HepG2 (cell line): Measurements from ENCODE around the gene LDLRAD4. TPM values are rescaled to one million over a fixed set of nuclear protein-coding genes. Genes with fewer than 3 reads are reported as not detected.

Experiments
- ATF1 ChIP-seq: IDR thresholded peaks from 2 replicates; pipeline ENCODE4 v1.6.1; 2016; ENCODE audit warnings: mild to moderate bottlenecking, control low read depth
- EHMT2 ChIP-seq: fragments of 200-600 bp; sonication (generic); IDR thresholded peaks from 2 replicates; pipeline ENCODE4 v1.7.0; 2017; ENCODE audit warnings: antibody characterized with exemption, low read depth, low read length, borderline replicate concordance
- HOXD1 ChIP-seq: sonication (generic); formaldehyde crosslinking; IDR thresholded peaks from 2 replicates; pipeline ENCODE4 v1.5.0; 2020; ENCODE audit warnings: missing genetic modification reagents
- KLF12 ChIP-seq: sonication (generic); formaldehyde crosslinking; IDR thresholded peaks from 2 replicates; pipeline ENCODE4 v1.4.0; 2020; ENCODE audit warnings: missing genetic modification reagents, borderline replicate concordance
- MAZ ChIP-seq, 2 experiments: sonication (generic) in 1 of 2; formaldehyde crosslinking in 1 of 2; IDR thresholded peaks; 2 replicates each; pipeline versions ENCODE4 v1.5.0 to v1.6.1; 2012 to 2020; ENCODE audit warnings: low read depth in 2 of 2, mild to moderate bottlenecking in 2 of 2, borderline replicate concordance in 1 of 2, improper control_type of control experiment in 1 of 2, low read length in 1 of 2, missing genetic modification reagents in 1 of 2, moderate library complexity in 1 of 2
- MXD4 ChIP-seq: IDR thresholded peaks from 2 replicates; pipeline ENCODE4 v1.6.1; 2016; ENCODE audit warnings: mild to moderate bottlenecking, missing biosample characterization, missing genetic modification reagents
- NCOA1 ChIP-seq: sonication (generic); formaldehyde crosslinking; IDR thresholded peaks from 2 replicates; pipeline ENCODE4 v1.9.0; 2021; ENCODE audit warnings: missing genetic modification reagents
- ZBTB7B ChIP-seq: sonication (generic); formaldehyde crosslinking; IDR thresholded peaks from 2 replicates; pipeline ENCODE4 v1.4.0; 2020; ENCODE audit warnings: missing genetic modification reagents
- ZFP36L2 ChIP-seq: sonication (generic); formaldehyde crosslinking; IDR thresholded peaks from 2 replicates; pipeline ENCODE4 v1.4.0; 2020; ENCODE audit warnings: missing genetic modification reagents
- polyA plus RNA-seq, 8 experiments: library from polyadenylated mRNA; depleted of rRNA in 3 of 8; stranded (reverse) in 7 of 8; unstranded in 1 of 8; fragments of >200 nt; fragmentation: Illumina TruSeq in 4 of 8; extraction: Trizol in 4 of 8; gene quantifications; 2 replicates each; pipeline versions ENCODE4 v1.2.1 to v1.2.3, GENCODE V29; 2011 to 2016; ENCODE audit warnings: low read depth in 4 of 8, missing spikeins in 1 of 8, mixed read lengths in 1 of 8; ENCODE audit not compliant: insufficient read depth in 1 of 8
- total RNA-seq, 5 experiments: library from RNA; depleted of rRNA; stranded (reverse); fragments of >200 nt; fragmentation: Illumina TruSeq; extraction: Trizol; gene quantifications; 2 replicates each; pipeline ENCODE4 v1.2.3, GENCODE V29; 2016; ENCODE audit warnings: low read depth in 1 of 5
- TF ChIP-seq, protein P1 (sequence below): sonication (generic); formaldehyde crosslinking; IDR thresholded peaks from 2 replicates; pipeline ENCODE4 v1.5.1; 2020; ENCODE audit warnings: missing genetic modification reagents, mild to moderate bottlenecking, borderline replicate concordance
- TF ChIP-seq, protein P2 (sequence below): sonication (generic); formaldehyde crosslinking; IDR thresholded peaks from 2 replicates; pipeline ENCODE4 v1.4.0; 2020; ENCODE audit warnings: mild to moderate bottlenecking, missing genetic modification reagents
- TF ChIP-seq, protein P3 (sequence below): sonication (generic); formaldehyde crosslinking; IDR thresholded peaks from 2 replicates; pipeline ENCODE4 v1.4.0; 2020; ENCODE audit warnings: missing genetic modification reagents
- TF ChIP-seq, protein P4 (sequence below): sonication (generic); formaldehyde crosslinking; IDR thresholded peaks from 2 replicates; pipeline ENCODE4 v1.5.0; 2020; ENCODE audit warnings: missing genetic modification reagents
- TF ChIP-seq, protein P5 (sequence below): sonication (generic); formaldehyde crosslinking; IDR thresholded peaks from 2 replicates; pipeline ENCODE4 v1.4.0; 2020; ENCODE audit warnings: missing genetic modification reagents
- TF ChIP-seq, protein P6 (sequence below): conservative IDR thresholded peaks from 2 replicates; pipeline ENCODE4 v1.6.1; 2018; ENCODE audit warnings: missing genetic modification reagents
- TF ChIP-seq, protein P7 (sequence below): sonication (generic); formaldehyde crosslinking; IDR thresholded peaks from 2 replicates; pipeline ENCODE4 v1.4.0; 2020; ENCODE audit warnings: mild to moderate bottlenecking, missing genetic modification reagents
- TF ChIP-seq, protein P8 (sequence below): sonication (generic); formaldehyde crosslinking; IDR thresholded peaks from 2 replicates; pipeline ENCODE4 v1.4.0; 2020; ENCODE audit warnings: mild to moderate bottlenecking, missing genetic modification reagents

Gene LDLRAD4
- total and polyA plus RNA-seq, 2 of the 13 experiments (the other 11 are each of a cell fraction or from before 2014, with no cell fraction given) = 13.6 to 20.9 TPM

DNA sequence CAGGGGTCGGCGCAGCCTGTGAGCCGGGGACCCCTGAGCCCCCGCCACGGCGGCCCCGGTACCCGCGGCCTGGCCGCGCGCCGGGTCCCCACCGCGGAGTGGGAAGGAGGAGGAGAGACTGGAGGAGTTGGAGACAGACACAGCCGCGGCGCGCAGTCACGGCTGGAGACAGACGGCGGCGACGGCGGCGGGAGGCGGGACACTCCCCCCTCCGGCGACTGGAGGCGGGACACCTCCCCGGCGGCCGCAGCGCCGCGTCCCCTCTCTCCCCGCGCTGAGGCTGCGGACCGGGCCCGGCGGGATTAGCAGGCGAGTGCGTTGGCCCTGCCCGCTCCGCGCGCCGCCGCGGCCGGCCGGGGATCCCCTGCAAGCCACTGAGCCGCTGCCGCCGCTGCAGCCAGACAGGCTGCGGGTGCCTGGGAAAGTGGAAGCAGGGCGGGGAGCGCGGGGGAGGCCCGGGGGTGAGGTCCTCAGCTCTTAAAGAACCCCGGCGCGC is 1.0 kb upstream of the LDLRAD4 start (continued):
- TF ChIP-seq, protein P1, sequence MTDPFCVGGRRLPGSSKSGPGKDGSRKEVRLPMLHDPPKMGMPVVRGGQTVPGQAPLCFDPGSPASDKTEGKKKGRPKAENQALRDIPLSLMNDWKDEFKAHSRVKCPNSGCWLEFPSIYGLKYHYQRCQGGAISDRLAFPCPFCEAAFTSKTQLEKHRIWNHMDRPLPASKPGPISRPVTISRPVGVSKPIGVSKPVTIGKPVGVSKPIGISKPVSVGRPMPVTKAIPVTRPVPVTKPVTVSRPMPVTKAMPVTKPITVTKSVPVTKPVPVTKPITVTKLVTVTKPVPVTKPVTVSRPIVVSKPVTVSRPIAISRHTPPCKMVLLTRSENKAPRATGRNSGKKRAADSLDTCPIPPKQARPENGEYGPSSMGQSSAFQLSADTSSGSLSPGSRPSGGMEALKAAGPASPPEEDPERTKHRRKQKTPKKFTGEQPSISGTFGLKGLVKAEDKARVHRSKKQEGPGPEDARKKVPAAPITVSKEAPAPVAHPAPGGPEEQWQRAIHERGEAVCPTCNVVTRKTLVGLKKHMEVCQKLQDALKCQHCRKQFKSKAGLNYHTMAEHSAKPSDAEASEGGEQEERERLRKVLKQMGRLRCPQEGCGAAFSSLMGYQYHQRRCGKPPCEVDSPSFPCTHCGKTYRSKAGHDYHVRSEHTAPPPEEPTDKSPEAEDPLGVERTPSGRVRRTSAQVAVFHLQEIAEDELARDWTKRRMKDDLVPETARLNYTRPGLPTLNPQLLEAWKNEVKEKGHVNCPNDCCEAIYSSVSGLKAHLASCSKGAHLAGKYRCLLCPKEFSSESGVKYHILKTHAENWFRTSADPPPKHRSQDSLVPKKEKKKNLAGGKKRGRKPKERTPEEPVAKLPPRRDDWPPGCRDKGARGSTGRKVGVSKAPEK = no peak
- TF ChIP-seq, protein P2, sequence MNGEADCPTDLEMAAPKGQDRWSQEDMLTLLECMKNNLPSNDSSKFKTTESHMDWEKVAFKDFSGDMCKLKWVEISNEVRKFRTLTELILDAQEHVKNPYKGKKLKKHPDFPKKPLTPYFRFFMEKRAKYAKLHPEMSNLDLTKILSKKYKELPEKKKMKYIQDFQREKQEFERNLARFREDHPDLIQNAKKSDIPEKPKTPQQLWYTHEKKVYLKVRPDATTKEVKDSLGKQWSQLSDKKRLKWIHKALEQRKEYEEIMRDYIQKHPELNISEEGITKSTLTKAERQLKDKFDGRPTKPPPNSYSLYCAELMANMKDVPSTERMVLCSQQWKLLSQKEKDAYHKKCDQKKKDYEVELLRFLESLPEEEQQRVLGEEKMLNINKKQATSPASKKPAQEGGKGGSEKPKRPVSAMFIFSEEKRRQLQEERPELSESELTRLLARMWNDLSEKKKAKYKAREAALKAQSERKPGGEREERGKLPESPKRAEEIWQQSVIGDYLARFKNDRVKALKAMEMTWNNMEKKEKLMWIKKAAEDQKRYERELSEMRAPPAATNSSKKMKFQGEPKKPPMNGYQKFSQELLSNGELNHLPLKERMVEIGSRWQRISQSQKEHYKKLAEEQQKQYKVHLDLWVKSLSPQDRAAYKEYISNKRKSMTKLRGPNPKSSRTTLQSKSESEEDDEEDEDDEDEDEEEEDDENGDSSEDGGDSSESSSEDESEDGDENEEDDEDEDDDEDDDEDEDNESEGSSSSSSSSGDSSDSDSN (CRISPR knock-in tag) = peak; percentile 59; the same call in 1 of the 2 replicates
- TF ChIP-seq, protein P3, sequence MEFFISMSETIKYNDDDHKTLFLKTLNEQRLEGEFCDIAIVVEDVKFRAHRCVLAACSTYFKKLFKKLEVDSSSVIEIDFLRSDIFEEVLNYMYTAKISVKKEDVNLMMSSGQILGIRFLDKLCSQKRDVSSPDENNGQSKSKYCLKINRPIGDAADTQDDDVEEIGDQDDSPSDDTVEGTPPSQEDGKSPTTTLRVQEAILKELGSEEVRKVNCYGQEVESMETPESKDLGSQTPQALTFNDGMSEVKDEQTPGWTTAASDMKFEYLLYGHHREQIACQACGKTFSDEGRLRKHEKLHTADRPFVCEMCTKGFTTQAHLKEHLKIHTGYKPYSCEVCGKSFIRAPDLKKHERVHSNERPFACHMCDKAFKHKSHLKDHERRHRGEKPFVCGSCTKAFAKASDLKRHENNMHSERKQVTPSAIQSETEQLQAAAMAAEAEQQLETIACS = peak; percentile 65
- TF ChIP-seq, protein P4, sequence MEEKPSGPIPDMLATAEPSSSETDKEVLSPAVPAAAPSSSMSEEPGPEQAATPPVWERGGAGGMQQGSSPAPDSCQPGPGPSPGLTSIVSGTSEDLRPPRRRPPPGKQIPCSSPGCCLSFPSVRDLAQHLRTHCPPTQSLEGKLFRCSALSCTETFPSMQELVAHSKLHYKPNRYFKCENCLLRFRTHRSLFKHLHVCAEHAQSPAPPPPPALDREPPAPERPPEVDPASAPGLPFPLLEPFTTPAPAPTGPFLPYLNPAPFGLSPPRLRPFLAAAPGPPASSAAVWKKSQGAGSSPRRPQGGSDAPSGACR = no peak
- TF ChIP-seq, protein P5, sequence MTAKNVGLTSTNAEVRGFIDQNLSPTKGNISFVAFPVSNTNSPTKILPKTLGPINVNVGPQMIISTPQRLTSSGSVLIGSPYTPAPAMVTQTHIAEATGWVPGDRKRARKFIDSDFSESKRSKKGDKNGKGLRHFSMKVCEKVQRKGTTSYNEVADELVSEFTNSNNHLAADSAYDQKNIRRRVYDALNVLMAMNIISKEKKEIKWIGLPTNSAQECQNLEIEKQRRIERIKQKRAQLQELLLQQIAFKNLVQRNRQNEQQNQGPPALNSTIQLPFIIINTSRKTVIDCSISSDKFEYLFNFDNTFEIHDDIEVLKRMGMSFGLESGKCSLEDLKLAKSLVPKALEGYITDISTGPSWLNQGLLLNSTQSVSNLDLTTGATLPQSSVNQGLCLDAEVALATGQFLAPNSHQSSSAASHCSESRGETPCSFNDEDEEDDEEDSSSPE (CRISPR knock-in tag) = no peak
- no peak for TF ChIP-seq EHMT2
- no peak for TF ChIP-seq NCOA1 (CRISPR knock-in tag)
- TF ChIP-seq ZBTB7B = no peak
- TF ChIP-seq ATF1 (CRISPR knock-in tag) = no peak
- TF ChIP-seq ZFP36L2 (CRISPR knock-in tag) = no peak
- TF ChIP-seq KLF12 = no peak
- TF ChIP-seq, protein P6, sequence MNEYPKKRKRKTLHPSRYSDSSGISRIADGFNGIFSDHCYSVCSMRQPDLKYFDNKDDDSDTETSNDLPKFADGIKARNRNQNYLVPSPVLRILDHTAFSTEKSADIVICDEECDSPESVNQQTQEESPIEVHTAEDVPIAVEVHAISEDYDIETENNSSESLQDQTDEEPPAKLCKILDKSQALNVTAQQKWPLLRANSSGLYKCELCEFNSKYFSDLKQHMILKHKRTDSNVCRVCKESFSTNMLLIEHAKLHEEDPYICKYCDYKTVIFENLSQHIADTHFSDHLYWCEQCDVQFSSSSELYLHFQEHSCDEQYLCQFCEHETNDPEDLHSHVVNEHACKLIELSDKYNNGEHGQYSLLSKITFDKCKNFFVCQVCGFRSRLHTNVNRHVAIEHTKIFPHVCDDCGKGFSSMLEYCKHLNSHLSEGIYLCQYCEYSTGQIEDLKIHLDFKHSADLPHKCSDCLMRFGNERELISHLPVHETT (CRISPR knock-in tag) = no peak
- TF ChIP-seq, protein P7, sequence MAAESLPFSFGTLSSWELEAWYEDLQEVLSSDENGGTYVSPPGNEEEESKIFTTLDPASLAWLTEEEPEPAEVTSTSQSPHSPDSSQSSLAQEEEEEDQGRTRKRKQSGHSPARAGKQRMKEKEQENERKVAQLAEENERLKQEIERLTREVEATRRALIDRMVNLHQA (CRISPR knock-in tag) = no peak
- no peak for TF ChIP-seq MAZ (IDR thresholded peaks at IDR 0.05; ENCODE audit: borderline replicate concordance, low read depth, low read length)
- 0 out of 2 replicates have a peak, but pooled peaks have one; percentile 17 for TF ChIP-seq MAZ (CRISPR knock-in tag; IDR thresholded peaks at IDR 0.05; ENCODE audit: low read depth)
- TF ChIP-seq, protein P8, sequence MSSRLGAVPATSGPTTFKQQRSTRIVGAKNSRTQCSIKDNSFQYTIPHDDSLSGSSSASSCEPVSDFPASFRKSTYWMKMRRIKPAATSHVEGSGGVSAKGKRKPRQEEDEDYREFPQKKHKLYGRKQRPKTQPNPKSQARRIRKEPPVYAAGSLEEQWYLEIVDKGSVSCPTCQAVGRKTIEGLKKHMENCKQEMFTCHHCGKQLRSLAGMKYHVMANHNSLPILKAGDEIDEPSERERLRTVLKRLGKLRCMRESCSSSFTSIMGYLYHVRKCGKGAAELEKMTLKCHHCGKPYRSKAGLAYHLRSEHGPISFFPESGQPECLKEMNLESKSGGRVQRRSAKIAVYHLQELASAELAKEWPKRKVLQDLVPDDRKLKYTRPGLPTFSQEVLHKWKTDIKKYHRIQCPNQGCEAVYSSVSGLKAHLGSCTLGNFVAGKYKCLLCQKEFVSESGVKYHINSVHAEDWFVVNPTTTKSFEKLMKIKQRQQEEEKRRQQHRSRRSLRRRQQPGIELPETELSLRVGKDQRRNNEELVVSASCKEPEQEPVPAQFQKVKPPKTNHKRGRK (CRISPR knock-in tag) = no peak
- no peak for TF ChIP-seq MXD4
- TF ChIP-seq HOXD1 (CRISPR knock-in tag) = no peak
